Skeletal muscle satellite cell (primary cell): ENCODE data around the gene ENTPD1.
"Not testable (repeated sequence)": the region's sequence is repeated elsewhere in the genome, so short reads cannot be mapped to it uniquely, and the experiment has no call there.

Source experiments
- H3K27me3 ChIP-seq: 2 replicates; pipeline ENCODE4 v1.7.0; 2013; ENCODE audit warnings: low read length; ENCODE audit not compliant: control insufficient read depth, insufficient read depth
- H3K36me3 ChIP-seq: 2 replicates; pipeline ENCODE4 v1.7.0; 2013; ENCODE audit warnings: mild to moderate bottlenecking, control low read depth, low read length; ENCODE audit not compliant: insufficient read depth
- H3K4me1 ChIP-seq: 2 replicates; pipeline ENCODE4 v1.7.0; 2013; ENCODE audit warnings: low read length; ENCODE audit not compliant: control insufficient read depth, insufficient read depth
- H3K4me2 ChIP-seq: 2 replicates; pipeline ENCODE4 v1.7.0; 2013; ENCODE audit warnings: mild to moderate bottlenecking, low read length
- H3K4me3 ChIP-seq: 2 replicates; pipeline ENCODE4 v1.7.0; 2013; ENCODE audit warnings: low read length
- H3K9ac ChIP-seq: 2 replicates; pipeline ENCODE4 v1.7.0; 2013; ENCODE audit warnings: mild to moderate bottlenecking, low read depth, low read length, moderate library complexity
- H3K9me3 ChIP-seq: replicated peaks from 2 replicates; pipeline ENCODE4 v1.7.0; 2013; ENCODE audit warnings: mild to moderate bottlenecking, control low read depth, low read length

ENTPD1 gene

GRCh38 chr10:95800286-95800685 is 44.3 kb downstream of the ENTPD1 start:
- H3K4me3 ChIP-seq, H3K4me1 ChIP-seq, H3K9ac ChIP-seq: not testable (repeated sequence)

GRCh38 chr10:95806687-95807380 is 50.9 kb downstream of the ENTPD1 start:
- not testable (repeated sequence) for H3K4me2 ChIP-seq, H3K4me3 ChIP-seq, H3K4me1 ChIP-seq, H3K36me3 ChIP-seq, H3K9ac ChIP-seq, H3K27me3 ChIP-seq, H3K9me3 ChIP-seq

More at GRCh38 chr10:95800286-95800685, 44.3 kb downstream of the ENTPD1 start:
- H3K36me3 ChIP-seq, H3K4me2 ChIP-seq, H3K27me3 ChIP-seq, H3K9me3 ChIP-seq: not testable (repeated sequence)

GRCh38 chr10:95808705-95809308 is 52.8 kb downstream of the ENTPD1 start:
- H3K9me3 ChIP-seq, H3K27me3 ChIP-seq, H3K4me1 ChIP-seq, H3K36me3 ChIP-seq, H3K9ac ChIP-seq, H3K4me2 ChIP-seq, H3K4me3 ChIP-seq: not testable (repeated sequence)

GRCh38 chr10:95809370-95810197 is 53.6 kb downstream of the ENTPD1 start:
- no peak overlapping the region for H3K4me2 ChIP-seq
- H3K9ac ChIP-seq, result no peak overlapping the region
- H3K27me3 ChIP-seq, result no peaks in the 10 kb centered on the region

GRCh38 chr10:95810198-95810976 is 54.4 kb downstream of the ENTPD1 start:
- no peak overlapping the region for H3K4me3 ChIP-seq
- H3K4me1 ChIP-seq, result peaks cover 11% of the 10 kb centered on the region
- no peaks in the 10 kb centered on the region for H3K27me3 ChIP-seq
- H3K4me2 ChIP-seq, result no peak overlapping the region
- H3K9ac ChIP-seq, result no peak overlapping the region
- H3K36me3 ChIP-seq, result no peaks in the 10 kb centered on the region
- H3K9me3 ChIP-seq, result no peaks in the 10 kb centered on the region

More at GRCh38 chr10:95809370-95810197, 53.6 kb downstream of the ENTPD1 start:
- peaks cover 10% of the 10 kb centered on the region for H3K4me1 ChIP-seq
- H3K9me3 ChIP-seq, result no peaks in the 10 kb centered on the region
- H3K36me3 ChIP-seq, result no peaks in the 10 kb centered on the region
- no peak overlapping the region for H3K4me3 ChIP-seq

- no peak overlapping the region for H3K4me3 ChIP-seq
These were observed 57.2 kb downstream of the ENTPD1 start for GRCh38 chr10:95813054-95813685.

GRCh38 chr10:95814011-95814727 is 58.2 kb downstream of the ENTPD1 start:
- Histone ChIP-seq H3K4me1 (peaks cover 20% of the 10 kb centered on the region), H3K9me3 (no peaks in the 10 kb centered on the region), H3K36me3 (no peaks in the 10 kb centered on the region), H3K4me2 (no peak overlapping the region), H3K27me3 (no peaks in the 10 kb centered on the region), H3K4me3 (no peak overlapping the region), H3K9ac (no peak overlapping the region)

More at GRCh38 chr10:95813054-95813685, 57.2 kb downstream of the ENTPD1 start:
- peaks cover 11% of the 10 kb centered on the region for H3K4me1 ChIP-seq
- no peaks in the 10 kb centered on the region for H3K9me3 ChIP-seq
- H3K27me3 ChIP-seq, result no peaks in the 10 kb centered on the region
- no peaks in the 10 kb centered on the region for H3K36me3 ChIP-seq
- no peak overlapping the region for H3K4me2 ChIP-seq
- H3K9ac ChIP-seq, result no peak overlapping the region

- Histone ChIP-seq H3K9ac (no peak overlapping the region), H3K27me3 (no peaks in the 10 kb centered on the region), H3K9me3 (no peaks in the 10 kb centered on the region), H3K36me3 (no peaks in the 10 kb centered on the region), H3K4me2 (no peak overlapping the region), H3K4me1 (peaks cover 29% of the 10 kb centered on the region), H3K4me3 (no peak overlapping the region)
These were observed 59.2 kb downstream of the ENTPD1 start for GRCh38 chr10:95815133-95815532.

- Histone ChIP-seq H3K9ac (no peak overlapping the region), H3K9me3 (no peaks in the 10 kb centered on the region), H3K4me1 (peaks cover 29% of the 10 kb centered on the region), H3K36me3 (no peaks in the 10 kb centered on the region), H3K27me3 (no peaks in the 10 kb centered on the region), H3K4me2 (no peak overlapping the region), H3K4me3 (no peak overlapping the region)
These were observed 59.8 kb downstream of the ENTPD1 start for GRCh38 chr10:95815701-95816240.

GRCh38 chr10:95818010-95818409 is 62.0 kb downstream of the ENTPD1 start:
- no peak overlapping the region for H3K9ac ChIP-seq
- H3K4me2 ChIP-seq, result no peak overlapping the region
- no peak overlapping the region for H3K4me3 ChIP-seq
- no peaks in the 10 kb centered on the region for H3K36me3 ChIP-seq
- no peaks in the 10 kb centered on the region for H3K27me3 ChIP-seq
- peaks cover 29% of the 10 kb centered on the region for H3K4me1 ChIP-seq
- no peaks in the 10 kb centered on the region for H3K9me3 ChIP-seq
